HG03135 (cell line): Measurements from ENCODE around the gene BNIP3.

Source experiments
- ATAC-seq: cut with Tn5 transposase; IDR thresholded peaks from one replicate; pipeline ENCODE4 v1.9.1; 2021; ENCODE audit warnings: mild to moderate bottlenecking, moderate library complexity; ENCODE audit not compliant: unreplicated experiment

The BNIP3 gene

GRCh38 chr10:131981429-131982184, at the start of gene BNIP3:
Gene BNIP3 (minus strand): TSS chr10:131981923. CDS start chr10:131981806, 117 bp downstream.
- peak; percentile 83 for ATAC-seq

- no peak for ATAC-seq
Observed at GRCh38 chr10:132030898-132031463, 49.3 kb upstream of the BNIP3 start.

GRCh38 chr10:132028706-132029105, 47.0 kb upstream of the BNIP3 start:
- ATAC-seq: no peak

- no peak for ATAC-seq
Observed at GRCh38 chr10:132027423-132027983, 45.8 kb upstream of the BNIP3 start.

GRCh38 chr10:132023092-132023811, 41.5 kb upstream of the BNIP3 start:
- peak; percentile 69 for ATAC-seq

GRCh38 chr10:132022241-132022640, 40.5 kb upstream of the BNIP3 start:
- no peak for ATAC-seq

- no peak for ATAC-seq
Observed at GRCh38 chr10:132021504-132022143, 39.9 kb upstream of the BNIP3 start.

- ATAC-seq: no peak
Observed at GRCh38 chr10:132021046-132021445, 39.3 kb upstream of the BNIP3 start.

GRCh38 chr10:132020456-132020855, 38.7 kb upstream of the BNIP3 start:
- no peak for ATAC-seq

- ATAC-seq: no peak
Observed at GRCh38 chr10:132019366-132019765, 37.6 kb upstream of the BNIP3 start.

GRCh38 chr10:132018446-132018845, 36.7 kb upstream of the BNIP3 start:
- no peak for ATAC-seq

GRCh38 chr10:132016514-132016913, 34.8 kb upstream of the BNIP3 start:
- no peak for ATAC-seq

- no peak for ATAC-seq
Observed at GRCh38 chr10:132011445-132011844, 29.7 kb upstream of the BNIP3 start.

- ATAC-seq: no peak
Observed at GRCh38 chr10:132011024-132011423, 29.3 kb upstream of the BNIP3 start.

GRCh38 chr10:132010483-132010882, 28.8 kb upstream of the BNIP3 start:
- ATAC-seq: no peak

GRCh38 chr10:132009575-132009974, 27.9 kb upstream of the BNIP3 start:
- ATAC-seq: no peak

GRCh38 chr10:132007681-132008080, 26.0 kb upstream of the BNIP3 start:
- no peak for ATAC-seq

- ATAC-seq: no peak
Observed at GRCh38 chr10:132006966-132007365, 25.2 kb upstream of the BNIP3 start.

- no peak for ATAC-seq
Observed at GRCh38 chr10:132005147-132005546, 23.4 kb upstream of the BNIP3 start.

- ATAC-seq: no peak
Observed at GRCh38 chr10:132004052-132004451, 22.3 kb upstream of the BNIP3 start.

- ATAC-seq: no peak
Observed at GRCh38 chr10:132003282-132003924, 21.7 kb upstream of the BNIP3 start.
